K562 (cell line): Measurements from ENCODE around the gene SH2D5. TPM values are rescaled to one million over a fixed set of nuclear protein-coding genes. Genes with fewer than 3 reads are reported as not detected.

Experiments used
- ARID2 ChIP-seq: fragments of 450-650 bp; IDR thresholded peaks from 2 replicates; pipeline ENCODE4 v1.6.1; 2017; ENCODE audit warnings: antibody characterized with exemption, mild to moderate bottlenecking
- DDX20 ChIP-seq: fragments of 450-650 bp; IDR thresholded peaks from 2 replicates; pipeline ENCODE4 v1.6.1; 2016; ENCODE audit warnings: missing genetic modification characterization, low read depth, mild to moderate bottlenecking, missing compliant biosample characterization, moderate library complexity
- ESRRB ChIP-seq: fragments of 250-450 bp; sonication (Bioruptor Pico); IDR thresholded peaks from 2 replicates; pipeline ENCODE4 v1.5.0; 2020; ENCODE audit warnings: mild to moderate bottlenecking, moderate library complexity, borderline replicate concordance
- HDGF ChIP-seq: fragments of 450-650 bp; IDR thresholded peaks from 2 replicates; pipeline ENCODE4 v1.6.1; 2016
- JUNB ChIP-seq: fragments of 450-650 bp; formaldehyde crosslinking; conservative IDR thresholded peaks from 2 replicates; pipeline ENCODE4 v1.4.0; 2020; ENCODE audit warnings: mild to moderate bottlenecking
- SMAD1 ChIP-seq: fragments of 150-350 bp; IDR thresholded peaks from 2 replicates; pipeline ENCODE4 v1.6.1; 2014; ENCODE audit warnings: low read length, low read depth; ENCODE audit not compliant: partially characterized antibody
- ZNF318 ChIP-seq, 2 experiments: fragments of 450-650 bp; IDR thresholded peaks; 2 replicates each; pipeline ENCODE4 v1.6.1; 2016; ENCODE audit warnings: mild to moderate bottlenecking in 2 of 2, borderline replicate concordance in 1 of 2, low read depth in 1 of 2, moderate library complexity in 1 of 2
- polyA plus RNA-seq, 8 experiments: library from polyadenylated mRNA; depleted of rRNA in 4 of 8; stranded (reverse) in 5 of 8; unstranded in 3 of 8; fragments of >200 nt; fragmentation: Nextera tagmentation in 2 of 8; fragmentation: Illumina TruSeq in 1 of 8; extraction: Ambion mirVana in 2 of 8; extraction: Trizol in 1 of 8; gene quantifications; 2 replicates each; pipeline versions ENCODE4 v1.2.1 to v1.2.3, GENCODE V29; 2011 to 2014; ENCODE audit warnings: inconsistent platforms in 1 of 8, missing spikeins in 1 of 8
- total RNA-seq, 7 experiments: library from RNA; depleted of rRNA in 6 of 7; stranded (reverse); fragments of >200 nt in 6 of 7; fragmentation: Illumina TruSeq in 2 of 7; extraction: Trizol in 2 of 7; gene quantifications; 2 replicates each; pipeline versions ENCODE4 v1.2.1 to v1.2.3, GENCODE V29; 2011 to 2021; ENCODE audit warnings: low replicate concordance in 1 of 7
- TF ChIP-seq, protein P1 (sequence below), 2 experiments: fragments of 450-650 bp in 1 of 2; IDR thresholded peaks; 2 replicates each; pipeline ENCODE4 v1.6.1; 2011 to 2017; ENCODE audit warnings: low read depth in 2 of 2, antibody characterized with exemption in 1 of 2, borderline replicate concordance in 1 of 2, low read length in 1 of 2, mild to moderate bottlenecking in 1 of 2, mixed read lengths in 1 of 2; ENCODE audit not compliant: control insufficient read depth in 1 of 2
- TF ChIP-seq, protein P2 (sequence below): fragments of 250-450 bp; sonication (Bioruptor Pico); IDR thresholded peaks from 2 replicates; pipeline ENCODE4 v1.5.0; 2021; ENCODE audit warnings: mild to moderate bottlenecking, borderline replicate concordance
- TF ChIP-seq, protein P3 (sequence below): fragments of 250-450 bp; sonication (Bioruptor Pico); IDR thresholded peaks from 2 replicates; pipeline ENCODE4 v1.4.0; 2020

SH2D5 gene
- total and polyA plus RNA-seq, 9 of the 15 experiments (the other 6 are each of a cell fraction or from before 2014, with no cell fraction given) = 0.06 to 0.11 TPM; not detected in 7

DNA sequence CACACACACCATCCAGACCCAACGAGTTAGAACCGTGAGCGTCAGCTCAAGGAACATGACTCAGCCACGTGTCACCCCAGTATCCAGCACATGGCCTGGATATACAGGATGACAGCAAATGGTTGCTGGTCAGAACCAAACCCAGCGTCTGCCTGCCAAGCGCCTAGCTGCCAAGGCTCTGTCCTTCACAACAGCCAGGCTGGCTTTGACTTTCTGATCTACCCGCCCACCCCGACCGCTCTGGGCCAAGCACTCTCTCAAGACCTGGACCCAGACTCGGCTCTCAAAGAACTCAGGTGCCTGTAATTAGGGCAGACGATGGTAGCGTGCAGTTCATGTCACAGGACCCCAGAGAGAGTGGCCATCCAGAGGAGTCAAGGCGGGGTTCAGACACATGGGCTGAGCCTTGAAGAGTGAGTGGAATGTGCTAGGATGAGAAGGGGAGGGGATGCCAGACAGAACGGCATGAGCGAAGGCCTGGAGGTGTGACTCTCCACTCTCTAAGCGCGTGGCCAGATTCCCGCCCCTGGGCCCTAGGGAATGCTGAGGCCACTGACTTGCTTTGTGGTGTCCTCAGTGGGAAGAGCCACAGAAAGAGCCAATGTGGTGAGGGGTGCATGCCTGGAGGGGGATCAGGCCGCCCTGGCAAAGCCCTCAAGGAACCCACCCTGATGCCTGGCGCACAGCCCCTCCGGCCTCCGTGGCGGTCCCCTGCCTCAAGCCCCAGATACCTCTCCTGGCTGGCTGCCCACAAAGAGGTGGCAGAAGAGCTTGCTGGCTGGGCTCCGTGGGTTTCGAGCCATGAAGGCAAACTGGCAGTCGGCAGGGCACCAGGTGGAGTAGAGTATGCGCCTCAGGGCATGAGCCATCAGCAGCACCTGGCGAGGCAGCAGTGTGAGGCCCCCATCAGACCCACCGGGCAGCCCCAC, 7.0 kb downstream of the SH2D5 start (continued):
- TF ChIP-seq ZNF318 (IDR thresholded peaks at IDR 0.05; ENCODE audit: borderline replicate concordance in 1 of 2, low read depth in 1 of 2) (no peak), DDX20 (tag) (no peak), ARID2 (no peak), ESRRB (no peak), SMAD1 (no peak), JUNB (CRISPR knock-in tag) (no peak), HDGF (no peak)
- TF ChIP-seq, protein P1, sequence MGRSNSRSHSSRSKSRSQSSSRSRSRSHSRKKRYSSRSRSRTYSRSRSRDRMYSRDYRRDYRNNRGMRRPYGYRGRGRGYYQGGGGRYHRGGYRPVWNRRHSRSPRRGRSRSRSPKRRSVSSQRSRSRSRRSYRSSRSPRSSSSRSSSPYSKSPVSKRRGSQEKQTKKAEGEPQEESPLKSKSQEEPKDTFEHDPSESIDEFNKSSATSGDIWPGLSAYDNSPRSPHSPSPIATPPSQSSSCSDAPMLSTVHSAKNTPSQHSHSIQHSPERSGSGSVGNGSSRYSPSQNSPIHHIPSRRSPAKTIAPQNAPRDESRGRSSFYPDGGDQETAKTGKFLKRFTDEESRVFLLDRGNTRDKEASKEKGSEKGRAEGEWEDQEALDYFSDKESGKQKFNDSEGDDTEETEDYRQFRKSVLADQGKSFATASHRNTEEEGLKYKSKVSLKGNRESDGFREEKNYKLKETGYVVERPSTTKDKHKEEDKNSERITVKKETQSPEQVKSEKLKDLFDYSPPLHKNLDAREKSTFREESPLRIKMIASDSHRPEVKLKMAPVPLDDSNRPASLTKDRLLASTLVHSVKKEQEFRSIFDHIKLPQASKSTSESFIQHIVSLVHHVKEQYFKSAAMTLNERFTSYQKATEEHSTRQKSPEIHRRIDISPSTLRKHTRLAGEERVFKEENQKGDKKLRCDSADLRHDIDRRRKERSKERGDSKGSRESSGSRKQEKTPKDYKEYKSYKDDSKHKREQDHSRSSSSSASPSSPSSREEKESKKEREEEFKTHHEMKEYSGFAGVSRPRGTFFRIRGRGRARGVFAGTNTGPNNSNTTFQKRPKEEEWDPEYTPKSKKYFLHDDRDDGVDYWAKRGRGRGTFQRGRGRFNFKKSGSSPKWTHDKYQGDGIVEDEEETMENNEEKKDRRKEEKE (IDR thresholded peaks at IDR 0.05; ENCODE audit: borderline replicate concordance in 1 of 2, control insufficient read depth in 1 of 2, low read depth in 2 of 2, low read length in 1 of 2) = no peak
- TF ChIP-seq, protein P2, sequence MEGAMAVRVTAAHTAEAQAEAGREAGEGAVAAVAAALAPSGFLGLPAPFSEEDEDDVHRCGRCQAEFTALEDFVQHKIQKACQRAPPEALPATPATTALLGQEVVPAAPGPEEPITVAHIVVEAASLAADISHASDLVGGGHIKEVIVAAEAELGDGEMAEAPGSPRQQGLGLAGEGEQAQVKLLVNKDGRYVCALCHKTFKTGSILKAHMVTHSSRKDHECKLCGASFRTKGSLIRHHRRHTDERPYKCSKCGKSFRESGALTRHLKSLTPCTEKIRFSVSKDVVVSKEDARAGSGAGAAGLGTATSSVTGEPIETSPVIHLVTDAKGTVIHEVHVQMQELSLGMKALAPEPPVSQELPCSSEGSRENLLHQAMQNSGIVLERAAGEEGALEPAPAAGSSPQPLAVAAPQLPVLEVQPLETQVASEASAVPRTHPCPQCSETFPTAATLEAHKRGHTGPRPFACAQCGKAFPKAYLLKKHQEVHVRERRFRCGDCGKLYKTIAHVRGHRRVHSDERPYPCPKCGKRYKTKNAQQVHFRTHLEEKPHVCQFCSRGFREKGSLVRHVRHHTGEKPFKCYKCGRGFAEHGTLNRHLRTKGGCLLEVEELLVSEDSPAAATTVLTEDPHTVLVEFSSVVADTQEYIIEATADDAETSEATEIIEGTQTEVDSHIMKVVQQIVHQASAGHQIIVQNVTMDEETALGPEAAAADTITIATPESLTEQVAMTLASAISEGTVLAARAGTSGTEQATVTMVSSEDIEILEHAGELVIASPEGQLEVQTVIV (CRISPR knock-in tag) = no peak
- TF ChIP-seq, protein P3, sequence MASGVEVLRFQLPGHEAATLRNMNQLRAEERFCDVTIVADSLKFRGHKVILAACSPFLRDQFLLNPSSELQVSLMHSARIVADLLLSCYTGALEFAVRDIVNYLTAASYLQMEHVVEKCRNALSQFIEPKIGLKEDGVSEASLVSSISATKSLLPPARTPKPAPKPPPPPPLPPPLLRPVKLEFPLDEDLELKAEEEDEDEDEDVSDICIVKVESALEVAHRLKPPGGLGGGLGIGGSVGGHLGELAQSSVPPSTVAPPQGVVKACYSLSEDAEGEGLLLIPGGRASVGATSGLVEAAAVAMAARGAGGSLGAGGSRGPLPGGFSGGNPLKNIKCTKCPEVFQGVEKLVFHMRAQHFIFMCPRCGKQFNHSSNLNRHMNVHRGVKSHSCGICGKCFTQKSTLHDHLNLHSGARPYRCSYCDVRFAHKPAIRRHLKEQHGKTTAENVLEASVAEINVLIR (CRISPR knock-in tag) = no peak
